ENCODE measurements around the gene GALNT14. TPM values are rescaled to one million over a fixed set of nuclear protein-coding genes. Genes with fewer than 3 reads are reported as not detected.

Gene GALNT14
- total RNA-seq, 4 donors from 2014 or later = 8.3 to 26.1 (median 16.3) TPM

DNA sequence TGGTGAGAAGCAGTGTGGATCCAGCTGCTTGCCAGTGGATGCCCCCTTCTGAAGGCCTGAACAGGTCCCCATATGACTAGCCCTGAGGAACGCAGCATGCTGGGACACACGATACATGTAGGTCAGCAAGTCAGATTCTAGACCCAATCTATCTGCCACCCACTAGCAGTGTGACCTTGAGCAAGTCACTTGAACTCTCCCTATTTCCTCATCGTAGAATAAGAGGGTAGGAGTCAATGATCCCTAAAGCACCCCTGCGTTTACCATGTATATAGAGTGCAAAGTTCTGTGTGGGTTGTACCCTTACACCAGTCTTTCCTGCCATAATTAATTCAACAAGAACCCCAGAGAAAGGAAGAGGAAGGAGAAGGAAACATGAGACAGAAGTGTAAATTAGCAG, 123.7 kb downstream of the GALNT14 start:
- Histone ChIP-seq H3K4me1 (no peaks in the 10 kb centered on the region), H3K27me3 (no peaks in the 10 kb centered on the region), H3K9me3 (no peaks in the 10 kb centered on the region), H3K4me3 (no peak overlapping the region), H3K27ac (no peak overlapping the region), H3K36me3 (no peaks in the 10 kb centered on the region)
- DNase-seq = peak in 1 of 3 donors; percentile 21
- TF ChIP-seq POLR2A (IDR thresholded peaks at IDR 0.05) = no peak
- TF ChIP-seq, protein P1, sequence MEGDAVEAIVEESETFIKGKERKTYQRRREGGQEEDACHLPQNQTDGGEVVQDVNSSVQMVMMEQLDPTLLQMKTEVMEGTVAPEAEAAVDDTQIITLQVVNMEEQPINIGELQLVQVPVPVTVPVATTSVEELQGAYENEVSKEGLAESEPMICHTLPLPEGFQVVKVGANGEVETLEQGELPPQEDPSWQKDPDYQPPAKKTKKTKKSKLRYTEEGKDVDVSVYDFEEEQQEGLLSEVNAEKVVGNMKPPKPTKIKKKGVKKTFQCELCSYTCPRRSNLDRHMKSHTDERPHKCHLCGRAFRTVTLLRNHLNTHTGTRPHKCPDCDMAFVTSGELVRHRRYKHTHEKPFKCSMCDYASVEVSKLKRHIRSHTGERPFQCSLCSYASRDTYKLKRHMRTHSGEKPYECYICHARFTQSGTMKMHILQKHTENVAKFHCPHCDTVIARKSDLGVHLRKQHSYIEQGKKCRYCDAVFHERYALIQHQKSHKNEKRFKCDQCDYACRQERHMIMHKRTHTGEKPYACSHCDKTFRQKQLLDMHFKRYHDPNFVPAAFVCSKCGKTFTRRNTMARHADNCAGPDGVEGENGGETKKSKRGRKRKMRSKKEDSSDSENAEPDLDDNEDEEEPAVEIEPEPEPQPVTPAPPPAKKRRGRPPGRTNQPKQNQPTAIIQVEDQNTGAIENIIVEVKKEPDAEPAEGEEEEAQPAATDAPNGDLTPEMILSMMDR (IDR thresholded peaks at IDR 0.05) = no peak

DNA sequence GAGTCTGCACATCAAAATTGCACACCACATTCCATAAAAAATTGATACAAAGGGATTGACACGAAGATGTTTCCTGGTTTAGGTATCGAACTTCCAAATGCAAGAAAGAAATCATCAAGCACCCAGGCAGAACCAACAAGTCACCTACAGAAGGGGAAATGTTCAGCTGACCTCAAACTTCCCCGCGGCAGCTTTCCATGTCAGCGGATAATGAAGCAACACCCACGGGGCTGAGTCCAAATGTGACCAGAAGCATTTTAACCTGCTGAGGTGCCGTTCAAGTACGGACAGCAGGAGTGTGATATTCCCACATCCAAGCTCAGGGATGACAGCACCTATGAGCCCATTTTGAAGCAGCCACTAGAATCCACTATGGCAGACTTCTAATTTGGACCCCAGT, 124.9 kb downstream of the GALNT14 start:
- H3K9me3 ChIP-seq = no peaks in the 10 kb centered on the region
- TF ChIP-seq POLR2A (IDR thresholded peaks at IDR 0.05) = no peak
- TF ChIP-seq, protein P1 (IDR thresholded peaks at IDR 0.05) = no peak
- H3K4me1 ChIP-seq = no peaks in the 10 kb centered on the region
- H3K36me3 ChIP-seq = no peaks in the 10 kb centered on the region
- no peak overlapping the region for H3K4me3 ChIP-seq
- no peak overlapping the region for H3K27ac ChIP-seq
- H3K27me3 ChIP-seq = no peaks in the 10 kb centered on the region
- no peak for DNase-seq

DNA sequence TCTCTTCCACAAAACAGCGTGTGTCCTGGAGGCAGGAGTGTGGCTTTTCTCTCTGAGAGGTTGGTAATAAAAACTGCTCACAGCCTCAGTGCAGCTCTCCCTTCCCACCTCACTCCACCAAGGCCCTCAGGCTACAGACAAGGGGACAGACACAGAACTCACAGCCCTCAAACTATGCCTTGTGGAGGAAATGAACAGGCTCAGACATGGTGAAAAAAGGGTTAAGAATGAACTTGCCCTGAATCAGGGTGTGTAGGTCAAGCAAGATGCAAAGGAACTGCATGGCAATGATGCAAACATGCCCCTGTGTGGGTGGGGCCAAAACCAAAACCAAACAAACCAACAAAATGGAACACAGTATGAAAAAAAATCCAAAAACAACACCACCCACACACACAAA, 125.8 kb downstream of the GALNT14 start:
- no peaks in the 10 kb centered on the region for H3K27me3 ChIP-seq
- H3K4me3 ChIP-seq = no peak overlapping the region
- no peaks in the 10 kb centered on the region for H3K36me3 ChIP-seq
- H3K27ac ChIP-seq = no peak overlapping the region
- no peak for DNase-seq
- no peaks in the 10 kb centered on the region for H3K4me1 ChIP-seq
- no peaks in the 10 kb centered on the region for H3K9me3 ChIP-seq
- TF ChIP-seq POLR2A (IDR thresholded peaks at IDR 0.05) = no peak
- TF ChIP-seq, protein P1 (IDR thresholded peaks at IDR 0.05) = no peak

DNA sequence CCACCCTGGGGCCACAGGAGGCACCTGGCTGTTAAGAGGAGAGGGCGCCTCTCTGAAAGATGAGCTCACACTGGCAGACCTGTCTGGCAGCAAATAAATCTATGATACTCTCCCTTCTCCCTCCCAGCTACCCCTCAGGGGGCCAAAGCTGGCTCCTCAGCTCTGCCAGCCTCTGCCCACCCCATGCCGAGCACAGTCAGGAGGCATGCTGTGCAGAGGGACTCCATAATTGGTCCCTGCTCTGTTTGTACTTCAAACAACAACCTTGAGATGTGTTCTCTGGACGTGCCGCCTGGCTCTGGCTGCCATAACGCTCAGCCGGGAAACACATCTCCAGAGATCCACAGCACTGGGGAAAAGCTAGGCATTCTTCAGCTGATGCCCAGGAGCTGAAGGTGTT, 126.7 kb downstream of the GALNT14 start:
- H3K4me1 ChIP-seq = no peaks in the 10 kb centered on the region
- no peak overlapping the region for H3K27ac ChIP-seq
- TF ChIP-seq, protein P1 (IDR thresholded peaks at IDR 0.05) = no peak
- TF ChIP-seq POLR2A (IDR thresholded peaks at IDR 0.05) = no peak
- no peaks in the 10 kb centered on the region for H3K27me3 ChIP-seq
- DNase-seq = no peak
- H3K9me3 ChIP-seq = no peaks in the 10 kb centered on the region
- H3K36me3 ChIP-seq = no peaks in the 10 kb centered on the region
- no peak overlapping the region for H3K4me3 ChIP-seq

DNA sequence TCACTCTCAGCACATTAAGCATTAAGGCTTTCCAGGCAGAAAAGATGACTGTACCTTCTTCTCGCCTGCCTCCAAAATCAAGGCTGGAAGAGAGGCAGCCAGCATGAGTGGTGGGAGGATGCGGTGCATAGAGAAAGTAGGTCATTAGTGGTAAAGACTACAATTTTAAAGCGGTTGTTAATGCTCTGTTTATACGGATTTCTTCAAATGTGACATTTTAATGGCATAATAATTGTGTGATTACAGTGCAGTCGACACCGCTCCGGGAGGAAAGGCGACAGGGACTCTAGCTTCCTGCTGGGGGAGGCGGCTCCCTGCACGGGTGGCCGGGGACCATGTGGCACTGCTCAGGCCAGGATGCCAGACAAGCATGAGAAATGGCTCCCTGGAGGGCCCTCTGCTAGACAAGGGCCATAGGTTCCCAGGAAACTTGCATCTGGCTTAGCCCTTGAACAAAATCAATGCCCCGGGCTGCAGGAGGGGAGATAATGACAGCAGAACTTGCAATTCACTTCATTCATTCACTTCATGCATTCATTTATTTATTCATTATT, 129.6 kb downstream of the GALNT14 start:
- Histone ChIP-seq H3K4me1 (no peaks in the 10 kb centered on the region), H3K9me3 (no peaks in the 10 kb centered on the region), H3K27me3 (no peaks in the 10 kb centered on the region), H3K36me3 (no peaks in the 10 kb centered on the region), H3K27ac (no peak overlapping the region), H3K4me3 (no peak overlapping the region)
- TF ChIP-seq POLR2A (IDR thresholded peaks at IDR 0.05) = no peak
- TF ChIP-seq, protein P1 (IDR thresholded peaks at IDR 0.05) = no peak
- no peak for DNase-seq

DNA sequence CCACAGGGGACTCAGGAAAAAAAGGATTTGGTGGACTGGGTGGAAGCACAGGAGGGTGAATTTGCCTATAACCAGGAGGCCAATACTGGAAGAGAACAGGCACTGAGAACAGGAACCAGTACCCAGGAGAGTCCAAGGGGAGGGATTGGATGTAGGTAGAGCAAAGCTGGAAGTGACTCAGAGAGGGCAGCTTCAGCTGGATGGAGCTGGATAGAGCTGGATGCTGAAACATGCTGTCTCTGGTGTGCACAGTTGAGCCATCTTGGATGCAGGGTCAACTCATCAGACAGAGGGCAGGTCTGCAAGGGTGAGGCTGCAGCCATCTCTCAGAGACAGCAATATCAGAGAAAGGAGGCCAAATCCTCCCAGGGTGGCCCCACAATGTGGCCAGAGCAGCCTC, 134.0 kb downstream of the GALNT14 start:
- Histone ChIP-seq H3K9me3 (no peaks in the 10 kb centered on the region), H3K27me3 (no peaks in the 10 kb centered on the region), H3K36me3 (no peaks in the 10 kb centered on the region), H3K4me3 (no peak overlapping the region), H3K27ac (no peak overlapping the region), H3K4me1 (no peaks in the 10 kb centered on the region)
- no peak for DNase-seq
- TF ChIP-seq, protein P1 (IDR thresholded peaks at IDR 0.05) = no peak
- no peak for TF ChIP-seq POLR2A (IDR thresholded peaks at IDR 0.05)
